Activated CD4-positive, alpha-beta memory T cell treated with anti-CD3 and anti-CD28 coated beads, Interleukin-2, amount 10 ng/mL, durations not matched to agents 7 days and 5 days (primary cell): ENCODE results near the gene BEX1. TPM values are rescaled to one million over a fixed set of nuclear protein-coding genes. Genes with fewer than 3 reads are reported as not detected.
"Not testable (repeated sequence)": the region's sequence is repeated elsewhere in the genome, so short reads cannot be mapped to it uniquely, and the experiment has no call there.

Experiments
- CTCF ChIA-PET: fragments of 350-600 bp; sonication (Branson Sonifier 250); formaldehyde crosslinking; loops from one replicate; lab custom pipeline; 2021; ENCODE audit warnings: antibody characterized with exemption, inconsistent platforms; lab: Charles Lee
- POLR2A ChIA-PET: fragments of 350-600 bp; sonication (Branson Sonifier 250); formaldehyde crosslinking; loops from one replicate; lab custom pipeline; 2021; ENCODE audit warnings: antibody characterized with exemption; lab: Charles Lee
- DNase-seq: peaks from one replicate; pipeline ENCODE4 v3.0.0-alpha.2; 2020
- H3K27ac Mint-ChIP-seq: one replicate; pipeline ENCODE4 v1.8.0; 2021; ENCODE audit warnings: mild to moderate bottlenecking, mixed read lengths
- H3K27me3 Mint-ChIP-seq: one replicate; pipeline ENCODE4 v1.8.0; 2021; ENCODE audit warnings: mixed read lengths
- H3K36me3 Mint-ChIP-seq: one replicate; pipeline ENCODE4 v1.8.0; 2021; ENCODE audit warnings: low read depth, mixed read lengths
- H3K4me1 Mint-ChIP-seq: one replicate; pipeline ENCODE4 v1.8.0; 2021; ENCODE audit warnings: mixed read lengths
- H3K4me3 Mint-ChIP-seq: one replicate; pipeline ENCODE4 v1.8.0; 2021; ENCODE audit warnings: mild to moderate bottlenecking, mixed read lengths
- H3K9me3 Mint-ChIP-seq: one replicate; pipeline ENCODE4 v1.8.0; 2021; ENCODE audit warnings: mixed read lengths
- total RNA-seq, 2 experiments: library from RNA; stranded (reverse); gene quantifications; one replicate each; pipeline ENCODE4 v1.2.3, GENCODE V29; 2021

The BEX1 gene
- total RNA-seq, 2 experiments from 2014 or later: not detected

DNA sequence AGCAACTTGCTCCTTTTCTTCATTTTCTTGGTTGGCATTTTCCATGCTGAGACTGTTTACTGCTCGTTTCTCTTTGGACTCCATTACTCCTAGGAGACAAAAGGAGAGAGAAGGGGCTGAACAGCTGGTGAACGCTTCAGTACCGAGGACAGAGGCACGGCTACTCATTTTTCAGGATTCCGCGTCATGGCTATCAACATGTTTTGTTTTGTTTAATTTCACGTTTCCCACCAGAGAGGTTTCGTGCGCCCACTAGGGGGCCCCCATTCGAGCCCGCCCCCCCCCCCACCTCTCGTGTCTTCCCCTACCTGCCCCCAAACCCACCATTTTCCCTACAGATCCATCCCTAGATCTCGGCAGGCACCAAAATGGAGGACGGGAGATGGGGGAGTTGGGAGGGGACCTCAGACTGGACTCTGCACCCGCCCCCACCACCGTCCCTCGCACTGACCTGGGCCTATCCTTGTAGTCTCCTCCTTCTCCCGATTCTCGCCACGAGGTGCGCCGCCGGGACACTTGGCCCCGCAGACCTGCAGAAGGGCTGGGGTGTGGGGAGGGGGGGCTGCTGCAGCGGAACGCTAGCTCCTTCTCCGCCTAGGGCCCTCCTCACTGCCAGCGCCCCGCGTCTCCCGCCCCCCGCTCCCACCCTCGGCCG, 653 bp downstream of the BEX1 start:
- POLR2A ChIA-PET: no interaction called here
- no peaks in the 10 kb centered on the region for H3K9me3 Mint-ChIP-seq
- no peak for DNase-seq
- no peaks in the 10 kb centered on the region for H3K4me1 Mint-ChIP-seq
- H3K36me3 Mint-ChIP-seq: no peaks in the 10 kb centered on the region
- no peak overlapping the region for H3K27ac Mint-ChIP-seq
- peaks cover 5% of the 10 kb centered on the region for H3K27me3 Mint-ChIP-seq
- CTCF ChIA-PET: no interaction called here
- no peak overlapping the region for H3K4me3 Mint-ChIP-seq

DNA sequence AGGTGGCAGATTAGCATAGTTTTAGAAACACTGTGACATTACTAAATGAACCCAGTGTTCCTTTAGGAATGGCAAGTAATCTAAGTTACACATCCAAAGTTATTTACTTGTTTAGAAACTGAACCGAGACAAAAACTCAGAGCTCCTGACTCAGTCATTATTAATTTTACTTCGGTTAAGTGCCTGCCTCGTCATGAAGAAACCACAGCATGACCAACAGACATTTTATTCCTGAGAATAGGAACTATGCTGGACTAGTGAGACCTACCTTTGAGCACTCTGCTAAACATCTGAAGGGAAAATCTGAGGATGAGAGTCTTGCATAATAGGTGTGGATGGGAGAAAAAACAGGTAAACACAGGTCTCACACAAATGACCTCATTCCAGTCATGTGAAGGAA, 2.5 kb downstream of the BEX1 start:
- no peaks in the 10 kb centered on the region for H3K4me1 Mint-ChIP-seq
- ChIA-PET CTCF (no interaction called here), POLR2A (no interaction called here)
- no peak overlapping the region for H3K4me3 Mint-ChIP-seq
- H3K27me3 Mint-ChIP-seq: peaks cover 9% of the 10 kb centered on the region
- no peaks in the 10 kb centered on the region for H3K36me3 Mint-ChIP-seq
- H3K27ac Mint-ChIP-seq: no peak overlapping the region
- no peak for DNase-seq
- no peaks in the 10 kb centered on the region for H3K9me3 Mint-ChIP-seq

DNA sequence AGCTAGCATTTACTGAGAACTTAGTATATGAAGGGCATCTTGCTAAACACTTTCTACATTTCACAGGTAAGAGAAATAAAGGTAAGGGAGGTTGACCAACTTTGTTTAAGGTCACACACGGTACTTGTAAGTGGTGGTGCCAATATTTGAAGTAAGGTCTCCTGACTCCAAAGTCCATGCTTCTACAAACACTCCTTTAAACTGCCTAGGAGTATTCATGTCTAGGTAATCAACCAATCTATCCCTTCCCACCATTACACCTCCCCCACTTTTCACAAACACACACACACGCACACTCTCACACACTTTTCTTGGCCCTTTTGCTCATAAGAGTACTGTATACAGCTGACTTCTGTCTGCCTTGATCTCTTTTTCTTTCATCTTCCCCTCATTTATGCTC, 7.1 kb downstream of the BEX1 start:
- H3K9me3 Mint-ChIP-seq: no peaks in the 10 kb centered on the region
- POLR2A ChIA-PET: no interaction called here
- no peak overlapping the region for H3K27ac Mint-ChIP-seq

DNA sequence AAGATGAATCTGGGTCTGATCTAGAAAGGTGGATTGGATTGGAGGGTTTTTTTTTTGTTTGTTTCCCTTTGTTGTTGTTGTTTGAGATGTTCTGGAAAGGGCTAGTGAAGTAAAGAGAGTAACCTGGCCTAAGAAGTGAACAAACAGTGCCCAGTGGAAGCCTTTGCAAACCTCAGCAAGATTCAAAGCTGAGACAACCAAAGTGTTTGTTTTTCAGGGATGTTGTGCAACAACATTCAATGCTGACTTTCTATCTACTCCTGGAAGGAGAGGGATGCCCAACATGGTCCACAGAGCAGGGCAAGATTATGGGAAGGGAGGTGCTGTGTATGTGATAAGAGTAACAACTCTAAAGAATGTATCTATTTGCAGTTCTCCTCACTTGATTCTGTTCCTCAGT, 11.3 kb downstream of the BEX1 start:
- Mint-ChIP-seq H3K9me3 (no peaks in the 10 kb centered on the region), H3K27ac (no peak overlapping the region), H3K36me3 (no peaks in the 10 kb centered on the region), H3K4me3 (no peak overlapping the region), H3K27me3 (peaks cover 7% of the 10 kb centered on the region), H3K4me1 (no peaks in the 10 kb centered on the region)
- POLR2A ChIA-PET: no interaction called here
- DNase-seq: no peak
- CTCF ChIA-PET: no interaction called here

More for the DNA sequence above, 7.1 kb downstream of the BEX1 start:
- CTCF ChIA-PET: no interaction called here
- H3K4me1 Mint-ChIP-seq: no peaks in the 10 kb centered on the region
- no peak for DNase-seq
- H3K4me3 Mint-ChIP-seq: no peak overlapping the region
- peaks cover 7% of the 10 kb centered on the region for H3K27me3 Mint-ChIP-seq
- no peaks in the 10 kb centered on the region for H3K36me3 Mint-ChIP-seq

DNA sequence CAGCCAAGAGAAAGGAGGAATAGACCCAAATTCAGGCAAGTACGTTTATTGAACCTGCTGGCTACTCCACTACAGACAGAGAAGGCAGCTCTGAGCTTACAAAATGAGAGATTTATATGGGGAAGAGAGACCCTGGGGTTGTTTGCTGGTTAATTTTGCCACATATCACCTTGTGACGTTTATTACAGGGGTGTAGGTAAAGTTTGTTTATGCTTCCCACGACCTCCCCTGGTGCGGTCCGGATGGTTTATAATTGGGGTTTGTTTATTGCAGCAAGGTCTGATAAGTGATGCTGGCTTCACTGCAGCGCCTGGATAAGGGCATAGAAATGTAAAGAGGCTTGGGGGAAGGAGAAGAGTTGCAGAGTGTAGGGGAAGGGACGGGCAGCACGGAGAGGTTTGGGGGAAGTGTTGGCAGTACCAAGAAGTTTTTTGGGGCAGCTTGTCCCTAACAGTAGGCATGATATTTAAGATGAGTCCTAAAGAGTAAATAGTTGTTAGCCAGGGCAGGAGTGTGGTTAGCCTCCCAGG, 12.6 kb downstream of the BEX1 start:
- Mint-ChIP-seq H3K9me3 (no peaks in the 10 kb centered on the region), H3K4me3 (no peak overlapping the region), H3K27ac (no peak overlapping the region), H3K4me1 (no peaks in the 10 kb centered on the region), H3K36me3 (no peaks in the 10 kb centered on the region), H3K27me3 (peaks cover 4% of the 10 kb centered on the region)
- DNase-seq: no peak
- ChIA-PET CTCF (no interaction called here), POLR2A (no interaction called here)

DNA sequence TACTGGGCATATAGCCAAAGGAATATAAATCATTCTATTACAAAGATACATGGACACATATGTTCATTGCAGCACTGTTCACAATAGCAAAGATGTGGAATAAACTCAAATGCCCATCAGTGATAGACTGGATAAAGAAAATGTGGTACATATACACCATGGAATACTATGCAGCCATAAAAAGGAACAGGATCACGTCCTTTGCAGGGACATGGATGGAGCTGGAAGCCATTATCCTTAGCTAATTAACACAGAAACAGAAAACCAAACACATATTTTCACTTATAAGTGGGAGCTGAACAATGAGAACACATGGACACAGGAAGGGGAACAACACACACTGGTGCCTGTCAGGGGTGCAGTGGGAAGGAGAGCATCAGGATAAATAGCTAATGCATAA, 30.6 kb downstream of the BEX1 start:
- CTCF ChIA-PET, DNase-seq, POLR2A ChIA-PET, H3K27me3 Mint-ChIP-seq, H3K9me3 Mint-ChIP-seq, H3K36me3 Mint-ChIP-seq, H3K4me1 Mint-ChIP-seq, H3K27ac Mint-ChIP-seq, H3K4me3 Mint-ChIP-seq: not testable (repeated sequence)

DNA sequence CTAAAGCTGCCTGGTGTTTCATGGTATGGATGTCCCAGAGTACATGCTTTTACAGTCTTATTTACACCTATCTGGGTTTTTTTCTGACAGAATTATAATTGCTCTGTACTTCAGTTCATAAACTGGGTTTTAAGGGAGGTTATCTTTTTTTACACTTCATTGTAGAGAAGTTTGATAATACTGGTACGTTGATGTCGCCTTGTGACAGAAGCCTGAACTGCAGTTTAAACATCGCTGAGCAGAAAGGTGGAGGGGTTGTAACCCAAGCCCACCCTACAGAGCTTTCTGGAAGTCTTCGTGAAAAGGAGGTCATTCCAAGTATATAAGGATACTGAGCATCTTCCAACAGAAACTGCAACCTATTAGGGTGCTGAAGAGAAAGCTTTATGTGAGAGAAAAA, 46.4 kb downstream of the BEX1 start:
- Mint-ChIP-seq H3K9me3 (no peaks in the 10 kb centered on the region), H3K27ac (no peak overlapping the region)
- POLR2A ChIA-PET: no interaction called here

DNA sequence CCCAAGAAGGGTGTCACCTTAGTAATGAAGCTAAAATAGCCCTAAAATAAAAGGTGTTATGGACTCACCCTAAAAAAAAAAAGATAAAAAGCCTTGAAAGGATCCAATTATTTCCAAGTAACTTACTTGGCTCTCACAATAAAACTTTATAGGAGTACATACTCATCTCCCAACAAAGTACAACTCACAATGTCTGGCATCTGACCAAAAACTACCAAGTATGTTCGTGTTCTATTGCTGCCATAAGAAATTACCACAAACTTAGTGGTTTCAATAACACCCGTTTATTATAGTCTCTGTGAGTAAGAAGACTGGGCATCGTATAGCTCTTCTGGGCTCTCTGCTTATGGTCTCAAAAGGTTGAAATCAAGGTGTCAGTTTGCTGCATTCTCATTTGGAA, 51.0 kb downstream of the BEX1 start:
- no peaks in the 10 kb centered on the region for H3K27me3 Mint-ChIP-seq
- H3K36me3 Mint-ChIP-seq: no peaks in the 10 kb centered on the region
- no peak overlapping the region for H3K4me3 Mint-ChIP-seq
- H3K4me1 Mint-ChIP-seq: no peaks in the 10 kb centered on the region
- DNase-seq: no peak
- no peaks in the 10 kb centered on the region for H3K9me3 Mint-ChIP-seq
- ChIA-PET POLR2A (no interaction called here), CTCF (no interaction called here)
- no peak overlapping the region for H3K27ac Mint-ChIP-seq

More for the DNA sequence above, 46.4 kb downstream of the BEX1 start:
- no peak for DNase-seq
- Mint-ChIP-seq H3K4me1 (no peaks in the 10 kb centered on the region), H3K4me3 (no peak overlapping the region), H3K27me3 (no peaks in the 10 kb centered on the region), H3K36me3 (no peaks in the 10 kb centered on the region)
- CTCF ChIA-PET: no interaction called here

Other genes starting within 250 kb of the BEX1 start
- gene RAB40AL, start 126.9 kb downstream of the BEX1 start, total RNA-seq: under 1 TPM; 0.23 to 0.28 TPM
- gene NXF3, start 29.0 kb upstream of the BEX1 start, total RNA-seq: not detected
- gene BEX4, start 150.9 kb upstream of the BEX1 start, total RNA-seq: 10 to 100 TPM; 10.5 to 12.2 TPM
- gene TCEAL8, start 191.0 kb upstream of the BEX1 start, total RNA-seq: 10 to 100 TPM; 41.9 to 42.6 TPM
- gene TCEAL5, start 212.6 kb upstream of the BEX1 start, total RNA-seq: not detected
- 1 to 10 TPM; 8.1 to 9.3 TPM for gene BEX2, start 246.8 kb upstream of the BEX1 start, total RNA-seq